Activated T-cell treated with anti-CD3 and anti-CD28 coated beads for 24 hours (primary cell): ENCODE measurements around the gene FASTKD1.
"Not testable (repeated sequence)": the region's sequence is repeated elsewhere in the genome, so short reads cannot be mapped to it uniquely, and the experiment has no call there.

ENCODE experiments used
- DNase-seq: peaks from one replicate; pipeline ENCODE4 v3.0.0-alpha.2; 2020; ENCODE audit warnings: low read depth

FASTKD1 gene

DNA sequence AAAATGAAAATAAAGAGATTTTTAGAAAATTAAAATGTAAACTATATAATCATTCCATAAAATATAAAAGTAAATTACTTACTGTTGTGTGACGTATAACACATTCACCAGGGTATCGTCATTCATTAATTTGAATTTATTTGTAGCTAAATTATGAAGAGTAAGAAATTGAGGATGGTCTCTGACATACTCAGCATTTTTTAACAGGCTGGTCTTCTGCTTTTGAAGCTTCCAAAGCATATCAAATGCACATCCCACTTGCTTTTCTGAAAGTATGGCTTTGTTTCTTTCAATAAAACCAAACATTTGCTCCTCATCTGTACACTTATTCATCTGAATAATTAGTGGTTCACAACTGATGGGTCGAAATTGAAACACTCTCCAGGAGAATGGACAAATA, 2.1 kb downstream of the FASTKD1 start:
- DNase-seq, result no peak

DNA sequence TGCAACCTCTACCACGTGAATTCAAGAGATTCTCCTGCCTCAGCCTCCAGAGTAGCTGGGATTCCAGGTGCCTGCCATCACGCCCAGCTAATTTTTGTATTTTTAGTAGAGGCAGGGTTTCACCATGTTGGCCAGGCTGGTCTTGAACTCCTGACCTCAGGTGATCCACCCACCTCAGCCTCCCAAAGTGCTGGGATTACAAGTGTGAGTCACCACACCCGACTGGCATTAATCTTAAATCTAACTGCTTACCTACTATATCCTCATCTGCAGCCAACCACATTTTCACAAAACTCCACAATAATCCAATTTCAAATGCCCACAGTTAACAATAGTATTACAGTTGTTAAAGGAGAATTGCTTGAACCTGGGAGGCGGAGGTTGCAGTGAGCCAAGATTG, 2.9 kb downstream of the FASTKD1 start:
- DNase-seq, result not testable (repeated sequence)

DNA sequence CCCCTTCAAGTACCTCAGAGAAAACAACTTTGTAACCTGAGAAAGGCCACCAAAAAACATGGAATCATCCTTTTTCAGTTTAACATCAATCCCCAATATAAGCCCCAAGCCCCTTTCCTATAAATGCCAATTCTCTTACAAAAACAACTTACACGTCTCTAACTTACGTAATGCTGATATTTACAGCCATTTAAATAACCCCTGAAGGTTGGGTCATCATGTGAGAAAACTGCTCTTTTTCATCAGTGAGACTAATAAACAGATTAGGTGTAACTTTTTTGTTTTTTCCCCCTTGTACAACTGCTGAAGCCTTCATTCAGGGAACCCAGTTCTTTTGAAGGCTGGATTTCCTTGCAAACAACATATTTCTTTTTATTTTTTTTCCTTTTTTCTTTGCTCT, 3.7 kb downstream of the FASTKD1 start:
- no peak for DNase-seq

DNA sequence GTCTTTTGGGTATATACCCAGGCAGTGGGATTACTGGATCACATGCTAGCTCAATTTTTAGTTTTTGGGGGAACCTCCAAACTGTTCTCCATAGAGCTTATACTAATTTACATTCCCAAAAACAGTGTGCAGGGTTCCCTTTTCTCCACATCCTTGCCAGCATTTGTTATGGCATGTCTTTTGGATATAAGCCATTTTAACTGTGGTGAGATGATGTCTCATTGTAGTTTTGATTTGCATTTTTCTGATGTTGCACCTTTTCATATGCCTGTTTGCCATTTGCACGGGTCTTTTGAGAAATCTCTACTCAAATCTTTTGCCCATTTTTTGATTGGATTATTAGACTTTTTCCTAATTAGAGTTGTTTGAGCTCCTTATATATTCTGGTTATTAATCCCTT, 8.0 kb downstream of the FASTKD1 start:
- no peak for DNase-seq

DNA sequence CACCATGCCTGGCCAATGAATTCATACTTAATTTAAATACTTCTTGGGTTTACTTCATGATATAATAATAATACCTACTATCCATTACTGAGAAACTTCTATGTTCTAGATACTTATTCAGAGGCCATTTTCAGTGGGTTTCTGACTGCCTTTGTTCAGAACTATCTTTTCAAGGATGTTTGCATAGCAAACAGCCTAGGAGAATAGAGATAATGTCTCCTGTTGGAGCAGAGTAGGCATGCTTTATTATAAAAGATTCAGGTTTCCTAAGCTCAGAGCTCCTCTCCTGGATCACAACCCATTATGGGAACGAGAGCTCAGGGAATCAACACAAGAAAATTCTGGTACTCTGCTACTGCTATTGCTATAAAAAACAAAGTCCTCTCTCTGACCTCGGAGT, 11.1 kb downstream of the FASTKD1 start:
- DNase-seq, result no peak

DNA sequence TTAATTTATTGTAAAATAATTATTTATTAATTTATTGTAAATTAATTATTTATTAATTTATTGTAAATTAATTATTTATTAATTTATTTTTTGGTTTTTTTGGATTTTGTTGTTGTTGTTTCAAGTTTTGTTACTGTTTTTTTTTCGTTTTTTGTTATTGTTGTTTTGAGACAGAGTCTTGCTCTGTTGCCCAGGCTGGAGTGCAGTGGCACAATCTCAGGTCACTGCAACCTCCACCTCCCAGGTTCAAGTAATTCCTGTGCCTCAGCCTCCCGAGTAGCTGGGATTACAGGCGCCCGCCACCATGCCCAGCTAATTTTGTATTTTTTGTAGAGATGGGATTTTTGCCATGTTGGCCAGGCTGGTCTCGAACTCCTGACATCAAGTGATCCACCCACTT, 11.6 kb downstream of the FASTKD1 start:
- DNase-seq, result not testable (repeated sequence)

DNA sequence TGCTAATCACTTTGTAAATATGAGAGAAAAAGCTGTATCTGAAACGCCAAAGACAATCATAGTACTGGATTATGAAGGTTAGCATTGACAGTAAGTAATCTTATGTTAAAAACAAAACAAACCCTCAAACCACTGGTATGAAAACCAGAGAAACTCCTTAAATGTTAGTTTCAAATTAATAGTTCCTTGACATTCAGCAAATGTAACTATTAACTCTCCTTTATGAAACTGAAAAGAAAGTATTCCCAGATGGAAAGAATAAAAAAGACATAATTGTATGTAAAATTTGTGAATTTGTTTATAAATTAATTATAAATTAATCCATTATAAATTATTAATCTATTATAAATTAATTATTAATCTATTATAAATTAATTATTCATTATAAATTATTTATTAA, 12.3 kb downstream of the FASTKD1 start:
- no peak for DNase-seq

DNA sequence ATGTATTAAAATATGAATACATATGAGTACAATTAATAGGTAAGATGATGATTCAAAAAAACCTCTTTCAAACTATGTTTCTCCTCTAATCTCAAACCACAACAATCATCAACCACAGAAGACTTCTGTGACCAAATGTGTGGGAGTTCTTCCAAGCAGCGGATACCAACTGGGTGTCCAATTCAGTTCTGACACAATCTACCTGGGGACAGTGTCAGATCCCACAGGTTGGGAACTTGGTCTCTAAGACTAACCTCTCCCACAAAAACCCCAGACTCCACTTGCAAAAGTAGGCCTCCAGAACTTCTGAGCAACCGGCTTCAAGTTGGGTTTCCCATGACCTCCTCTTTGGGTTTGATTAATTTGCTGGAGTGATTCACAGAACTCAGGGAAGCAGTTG, 26.9 kb downstream of the FASTKD1 start:
- DNase-seq, result no peak

DNA sequence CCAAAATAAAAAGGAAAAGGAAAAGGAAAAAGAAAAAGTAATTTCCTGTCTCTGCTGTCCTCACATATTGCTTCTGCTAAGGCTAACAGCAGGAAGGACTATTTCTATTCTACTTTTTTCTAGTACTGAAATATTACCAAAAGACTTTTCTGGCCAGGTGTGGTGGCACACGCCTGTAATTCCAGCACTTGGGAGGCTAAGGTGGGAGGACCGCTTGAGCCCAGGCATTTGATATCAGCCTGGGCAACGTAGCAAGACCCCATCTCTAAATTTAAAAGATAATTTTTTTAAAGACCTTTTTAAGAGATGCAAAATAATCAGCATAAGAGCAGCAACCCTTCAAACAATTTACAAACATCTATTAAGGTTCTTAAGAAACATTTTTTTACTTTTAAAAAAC, 31.2 kb downstream of the FASTKD1 start:
- no peak for DNase-seq

DNA sequence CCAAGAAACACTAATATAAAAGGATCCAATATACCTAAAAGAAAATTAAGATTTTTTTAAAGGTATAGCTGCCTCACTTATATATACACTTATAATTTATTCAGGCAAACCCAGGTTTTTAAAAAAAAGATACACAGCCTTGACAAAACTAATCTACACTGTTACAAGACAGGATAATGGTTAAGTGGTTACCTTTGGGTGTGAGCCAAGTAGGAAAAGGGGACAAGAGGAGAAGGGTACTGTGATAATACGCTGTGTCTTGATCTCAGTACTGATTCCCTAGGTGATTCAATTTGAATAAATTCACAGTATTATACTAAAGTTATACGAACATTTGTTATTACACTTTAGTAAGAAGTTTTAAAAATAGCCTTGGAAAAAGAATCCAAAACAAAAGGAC, 33.5 kb downstream of the FASTKD1 start:
- DNase-seq, result no peak

DNA sequence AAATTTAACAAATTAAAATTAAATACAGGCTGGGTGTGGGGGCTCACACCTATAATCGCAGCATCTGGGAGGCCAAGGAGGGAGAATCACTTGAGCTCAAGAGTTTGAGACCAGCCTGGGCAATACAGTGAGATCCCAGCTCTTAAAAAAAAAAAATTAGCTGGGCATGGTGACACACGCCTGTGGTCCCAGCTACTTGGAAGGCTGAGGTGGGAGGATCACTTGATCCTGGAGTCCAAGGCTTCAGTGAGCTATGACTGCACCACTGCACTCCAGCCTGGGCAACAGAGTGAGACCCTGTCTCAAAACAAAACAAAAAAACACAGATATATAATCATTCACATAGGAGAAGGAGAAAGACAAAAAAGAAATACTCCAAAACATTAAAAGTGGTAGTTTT, 34.2 kb downstream of the FASTKD1 start:
- DNase-seq, result not testable (repeated sequence)

DNA sequence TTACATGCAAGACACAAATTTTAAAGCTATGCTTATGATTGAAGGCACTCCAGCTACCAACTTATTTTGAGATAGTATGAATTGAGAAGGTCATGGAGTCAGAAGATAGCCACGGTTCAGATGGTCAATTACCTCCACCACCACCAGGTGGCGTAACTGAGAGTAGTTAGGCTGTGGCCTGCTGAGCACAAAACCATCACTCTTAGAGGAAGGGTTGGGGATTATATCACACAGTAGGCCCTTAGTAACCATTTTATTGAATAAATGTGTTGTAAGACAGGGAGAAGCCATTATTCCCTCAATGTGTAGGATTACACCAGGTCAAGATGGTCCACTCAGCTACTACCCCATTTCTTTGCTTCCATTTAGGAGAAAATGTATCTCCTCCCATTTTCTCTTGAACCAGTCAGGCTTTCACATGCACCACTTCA, 45.4 kb downstream of the FASTKD1 start:
- DNase-seq, result peak; percentile 62

DNA sequence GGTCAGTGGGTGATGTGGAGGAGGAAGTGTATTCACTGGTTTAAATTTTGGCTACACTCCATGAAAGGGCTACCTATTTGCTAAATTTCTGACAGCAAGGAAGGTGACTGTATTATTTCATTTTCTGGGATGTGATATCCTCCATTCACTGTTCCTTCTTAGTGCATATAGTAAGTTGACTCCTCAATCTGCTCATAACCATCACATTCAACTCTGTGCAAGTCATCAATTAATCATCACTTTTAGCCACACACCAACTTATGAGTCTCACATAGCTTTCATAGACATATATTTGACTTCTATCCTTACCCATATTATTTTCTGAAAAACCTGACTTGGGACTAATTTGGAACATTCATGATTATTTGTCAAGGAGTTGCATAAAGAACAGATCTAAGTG, 47.2 kb downstream of the FASTKD1 start:
- DNase-seq, result no peak

DNA sequence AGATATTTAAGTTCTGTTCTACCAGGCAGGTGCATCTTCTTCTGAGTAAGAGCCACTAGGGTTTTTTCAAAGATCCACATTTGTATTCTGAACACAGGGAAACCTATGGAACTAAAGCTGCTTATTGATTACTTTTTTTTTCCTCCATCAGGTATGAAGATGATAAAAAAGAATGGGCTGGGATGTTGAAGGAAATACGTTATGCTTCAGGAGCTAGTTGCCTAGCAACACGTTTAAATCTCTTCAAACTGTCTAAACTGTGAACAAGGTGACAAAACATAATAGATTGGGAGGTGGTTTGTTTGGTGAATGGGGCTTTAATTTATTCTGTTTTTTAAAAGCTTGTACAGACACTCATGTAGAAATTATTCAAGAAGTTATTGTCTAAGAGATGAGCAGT, 48.2 kb downstream of the FASTKD1 start:
- no peak for DNase-seq

DNA sequence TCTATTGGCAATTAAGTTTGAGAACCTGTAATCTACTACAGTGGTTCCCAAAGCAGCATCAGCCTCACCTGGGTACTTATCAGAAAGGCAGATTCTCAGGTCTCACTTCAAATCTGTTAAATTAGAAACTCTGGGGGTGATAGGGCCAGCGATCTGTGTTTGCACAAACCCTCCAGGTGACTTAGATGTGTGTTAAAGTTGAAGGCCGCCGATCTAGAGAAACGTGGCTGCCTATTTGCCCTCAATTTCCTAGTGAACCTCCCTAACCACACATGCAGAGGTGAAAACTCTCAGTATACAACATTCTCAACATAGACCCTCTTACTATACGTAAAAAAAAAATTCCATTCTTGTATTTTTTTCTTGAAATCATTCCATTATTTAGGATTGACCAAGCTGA, 50.0 kb downstream of the FASTKD1 start:
- no peak for DNase-seq

DNA sequence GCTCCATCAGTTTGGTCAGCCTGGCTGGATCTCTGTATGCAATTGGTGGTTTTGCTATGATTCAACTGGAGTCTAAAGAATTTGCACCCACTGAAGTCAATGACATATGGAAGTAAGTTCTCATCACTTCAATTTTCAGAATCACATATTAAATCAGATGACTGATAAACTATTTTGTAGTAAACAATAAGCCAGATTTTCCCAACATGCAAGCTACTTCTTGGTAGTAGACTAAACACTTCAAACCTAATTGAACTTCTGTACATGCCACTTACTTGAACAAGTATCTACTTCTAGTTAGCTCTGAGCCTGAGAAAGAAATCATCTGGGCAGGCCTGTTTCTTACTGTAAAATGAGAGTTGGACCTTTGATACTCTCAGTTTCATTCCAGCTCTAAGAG, 52.8 kb downstream of the FASTKD1 start:
- DNase-seq, result no peak

DNA sequence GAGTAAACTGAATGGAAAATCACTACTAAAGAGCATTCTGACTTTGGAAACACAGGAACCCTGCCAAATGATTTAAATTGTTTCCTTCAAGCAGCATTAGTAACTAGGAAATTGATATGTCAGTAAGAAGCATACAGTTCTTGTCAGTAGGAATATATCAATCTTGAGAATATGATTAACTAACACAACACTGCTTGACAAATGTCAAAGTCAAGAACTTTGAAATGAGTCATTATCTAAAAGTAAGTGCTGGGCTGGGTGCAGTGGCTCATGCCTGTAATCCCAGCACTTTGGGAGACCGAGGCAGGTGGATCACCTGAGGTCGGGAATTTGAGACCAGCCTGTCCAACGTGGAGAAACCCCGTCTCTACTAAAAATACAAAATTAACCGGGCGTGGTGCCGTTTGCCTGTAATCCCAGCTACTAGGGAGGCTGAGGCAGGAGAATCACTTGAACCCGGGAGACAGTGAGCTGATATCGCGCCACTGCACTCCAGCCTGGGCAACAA, 57.1 kb downstream of the FASTKD1 start:
- DNase-seq, result not testable (repeated sequence)

DNA sequence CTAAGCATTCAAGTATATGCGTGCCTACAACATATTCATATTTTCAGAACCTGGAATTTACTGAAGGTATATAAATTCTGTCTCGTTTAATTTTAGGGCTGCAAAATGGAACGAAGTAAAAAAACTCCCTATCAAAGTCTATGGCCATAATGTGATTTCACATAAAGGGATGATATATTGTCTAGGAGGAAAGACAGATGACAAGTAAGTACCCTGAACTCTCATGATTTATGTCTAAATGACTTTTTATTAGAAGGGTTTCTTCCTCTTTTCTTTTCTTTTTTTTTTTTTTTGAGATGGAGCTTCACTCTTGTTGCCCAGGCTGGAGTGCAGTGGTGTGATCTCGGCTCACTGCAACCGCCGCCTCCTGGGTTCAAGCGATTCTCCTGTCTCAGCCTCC, 58.9 kb downstream of the FASTKD1 start:
- DNase-seq, result not testable (repeated sequence)

DNA sequence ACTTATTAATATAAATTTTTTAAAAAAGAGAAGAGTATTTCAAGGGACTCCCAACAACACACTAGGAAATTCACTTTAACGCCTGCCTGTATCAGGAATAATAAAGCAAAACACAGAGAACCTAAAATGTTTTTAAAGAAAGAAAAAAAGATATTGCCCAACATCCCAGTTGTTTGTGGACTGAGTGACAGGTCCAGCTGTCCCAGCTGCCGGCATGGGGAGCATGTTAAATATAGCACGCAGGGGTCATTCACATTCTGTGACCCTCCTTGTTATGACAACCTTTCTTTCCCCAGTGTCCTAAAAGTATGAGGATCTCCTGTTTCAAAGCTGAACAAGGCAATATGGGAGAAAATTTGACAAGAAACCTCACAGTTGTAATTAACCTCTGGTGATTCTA, 59.7 kb downstream of the FASTKD1 start:
- DNase-seq, result no peak

DNA sequence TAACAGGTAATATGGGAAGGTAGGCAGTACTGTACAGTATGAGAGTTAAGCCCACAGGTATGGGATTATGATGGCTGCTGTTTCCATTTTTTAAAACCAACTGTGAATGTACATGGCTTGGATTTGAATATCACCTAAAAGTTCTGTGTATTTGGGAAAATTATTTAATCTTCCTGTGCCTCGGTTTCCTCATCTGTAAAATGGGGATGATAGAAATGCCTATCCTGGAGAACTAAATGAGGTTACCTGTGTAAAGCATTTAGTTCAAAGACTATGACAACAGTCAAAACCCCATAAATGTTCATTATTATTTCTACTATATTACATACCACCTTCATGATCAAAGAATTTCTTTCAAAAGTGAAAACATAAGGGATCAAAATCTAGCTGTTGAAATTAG, 60.6 kb downstream of the FASTKD1 start:
- DNase-seq, result no peak

DNA sequence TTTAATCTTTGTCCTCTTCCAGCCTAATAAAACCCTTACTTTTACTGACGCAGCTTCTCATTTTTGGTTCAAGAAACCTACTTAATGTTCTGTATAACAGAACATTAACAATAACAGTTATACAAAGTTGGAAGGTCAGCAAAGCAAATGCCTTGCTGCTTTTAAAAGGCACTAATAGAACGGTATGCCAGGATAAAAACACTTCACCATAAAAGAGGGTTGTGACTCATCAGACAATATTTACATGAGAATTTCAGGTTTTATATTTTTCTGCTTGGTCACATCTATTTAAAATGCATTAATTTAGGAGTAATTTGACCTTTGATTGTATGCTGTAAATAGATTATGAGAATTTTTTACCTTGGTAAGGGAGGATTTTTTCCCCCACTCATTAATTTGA, 61.1 kb downstream of the FASTKD1 start:
- DNase-seq, result no peak

DNA sequence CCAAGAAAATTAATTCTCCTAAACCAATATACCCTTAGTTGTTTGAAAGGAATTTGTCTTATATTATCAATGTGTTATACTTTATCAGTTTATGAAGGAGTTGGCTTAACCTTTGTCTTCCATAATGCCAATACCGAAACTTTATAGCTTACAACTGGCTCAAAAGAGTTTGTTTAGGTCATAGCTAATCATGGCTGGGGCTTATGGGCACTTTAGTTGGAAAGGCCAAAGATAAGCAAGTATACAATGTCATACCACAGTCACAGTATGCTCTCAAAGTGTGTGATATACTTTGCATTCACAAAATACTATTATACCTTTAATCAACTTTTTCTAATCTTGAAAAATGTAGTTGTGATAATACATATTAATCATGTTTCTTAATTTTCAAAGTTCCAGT, 61.8 kb downstream of the FASTKD1 start:
- DNase-seq, result no peak

DNA sequence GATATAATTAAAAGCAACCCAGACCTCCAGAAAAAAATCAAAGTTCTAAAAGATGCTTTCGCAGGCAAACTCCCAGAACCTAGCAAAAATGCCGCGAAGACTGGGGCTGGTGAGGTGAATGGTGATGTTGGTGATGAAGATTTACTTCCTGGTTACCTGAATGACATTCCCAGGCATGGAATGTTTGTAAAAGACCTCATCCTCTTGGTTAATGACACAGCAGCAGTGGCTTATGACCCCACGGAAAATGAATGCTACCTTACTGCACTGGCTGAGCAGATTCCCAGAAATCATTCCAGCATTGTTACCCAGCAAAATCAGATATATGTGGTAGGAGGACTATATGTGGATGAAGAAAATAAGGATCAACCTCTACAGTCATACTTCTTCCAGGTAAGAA, 63.2 kb downstream of the FASTKD1 start:
- no peak for DNase-seq

DNA sequence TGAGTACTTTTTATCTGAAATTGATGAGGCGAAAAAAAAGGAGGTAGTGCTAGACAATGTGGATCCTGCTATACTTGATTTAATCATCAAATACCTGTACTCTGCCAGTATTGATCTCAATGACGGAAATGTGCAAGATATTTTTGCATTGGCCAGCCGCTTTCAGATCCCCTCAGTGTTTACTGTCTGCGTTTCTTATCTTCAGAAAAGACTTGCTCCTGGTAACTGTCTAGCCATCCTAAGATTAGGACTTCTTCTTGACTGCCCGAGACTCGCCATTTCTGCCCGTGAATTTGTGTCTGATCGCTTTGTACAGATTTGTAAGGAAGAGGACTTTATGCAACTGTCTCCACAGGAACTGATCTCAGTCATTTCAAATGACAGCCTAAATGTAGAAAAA, 63.7 kb downstream of the FASTKD1 start:
- no peak for DNase-seq

DNA sequence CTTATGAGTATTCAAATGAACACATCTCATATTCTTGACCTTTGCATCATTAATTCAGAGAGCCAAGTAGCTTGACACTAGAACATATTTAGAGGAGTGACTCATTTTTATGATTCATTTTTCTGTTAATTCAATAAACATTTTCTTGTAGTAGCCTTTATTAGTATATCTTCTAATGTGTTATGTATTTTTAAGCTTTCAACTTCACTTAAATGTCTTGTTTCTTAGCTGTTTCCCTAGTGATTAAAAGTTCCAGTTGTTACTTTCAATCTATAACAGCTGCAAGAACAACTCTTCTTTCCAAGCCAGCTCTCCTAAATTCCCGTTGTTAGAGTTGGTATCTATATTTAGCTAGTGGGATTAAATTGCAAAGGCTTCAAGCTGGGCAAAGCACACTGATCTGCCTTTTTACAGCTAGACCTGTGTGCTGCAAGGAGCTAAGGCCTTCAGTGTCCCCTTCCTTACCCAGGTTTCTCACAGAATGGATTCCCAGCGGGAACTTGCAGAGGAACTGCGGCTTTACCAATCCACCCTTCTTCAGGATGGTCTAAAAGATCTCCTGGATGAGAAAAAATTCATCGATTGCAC, 64.3 kb downstream of the FASTKD1 start, which contains the start of gene KLHL41:
Gene KLHL41 (plus strand): TSS at position 405 of the 588 bp plus-strand sequence. CDS start 77 bp downstream, at position 482.
- no peak for DNase-seq
